ENCODE results near the gene RMND1. TPM values are rescaled to one million over a fixed set of nuclear protein-coding genes. Genes with fewer than 3 reads are reported as not detected.
"Not testable (repeated sequence)": the region's sequence is repeated elsewhere in the genome, so short reads cannot be mapped to it uniquely, and the experiment has no call there.

RMND1 gene
- total and polyA plus RNA-seq, 2 experiments from 2014 or later = 29.9 to 30.6 TPM

DNA sequence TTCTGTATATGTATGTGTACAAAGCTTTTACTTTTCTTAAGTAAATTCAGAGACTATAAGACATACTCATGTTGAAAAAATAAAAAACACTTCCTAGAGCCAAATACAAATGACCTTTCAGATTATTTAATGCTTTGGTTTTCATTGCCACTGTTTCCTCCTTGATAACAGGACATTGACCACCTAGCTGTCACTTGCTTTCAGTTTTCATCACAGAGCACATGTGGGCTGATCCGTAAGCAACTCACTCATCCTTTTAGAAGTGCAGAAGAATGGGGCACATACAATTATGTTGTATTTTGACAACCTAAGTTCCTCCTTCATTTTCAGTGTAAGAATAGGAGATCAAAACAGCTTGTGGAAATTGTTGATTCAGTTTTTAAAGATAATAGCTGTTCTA lies 66.7 kb downstream of the RMND1 start:
- no peaks in the 10 kb centered on the region for H3K9me3 ChIP-seq (ENCODE audit: low read depth)
- in situ Hi-C loops (cut with MboI) = no loop called here
- no peak overlapping the region for H3K4me2 ChIP-seq (ENCODE audit: unreplicated experiment)
- H2AFZ ChIP-seq = no peak overlapping the region
- H3K4me1 ChIP-seq (ENCODE audit: insufficient read depth) = peaks cover 27% of the 10 kb centered on the region
- H4K20me1 ChIP-seq (ENCODE audit: insufficient read depth) = no peaks in the 10 kb centered on the region
- no peaks in the 10 kb centered on the region for H3K27me3 ChIP-seq (replicated peaks; ENCODE audit: insufficient read depth)
- no peak overlapping the region for H3K9ac ChIP-seq
- H3K4me3 ChIP-seq = no peak overlapping the region
- no peak overlapping the region for H3K27ac ChIP-seq
- H3K36me3 ChIP-seq (ENCODE audit: low read depth) = no peaks in the 10 kb centered on the region
- H3K79me2 ChIP-seq (ENCODE audit: insufficient read depth) = peaks cover 89% of the 10 kb centered on the region
- peaks cover 25% of the 10 kb centered on the region for H3F3A ChIP-seq (ENCODE audit: insufficient read depth)
- DNase-seq = no peak
- H3K9me2 ChIP-seq (ENCODE audit: insufficient read depth) = no peaks in the 10 kb centered on the region
- 94 to 100% methylated on average over 1 of the region's 1 CpG for WGBS, 2 experiments (ENCODE audit: low coverage in 1 of 2, low lambda C conversion rate in 2 of 2, missing lambda C conversion rate in 2 of 2)
- TF ChIP-seq EZH2 (IDR thresholded peaks at IDR 0.05; ENCODE audit: insufficient read depth, poor library complexity, severe bottlenecking) = no peak

DNA sequence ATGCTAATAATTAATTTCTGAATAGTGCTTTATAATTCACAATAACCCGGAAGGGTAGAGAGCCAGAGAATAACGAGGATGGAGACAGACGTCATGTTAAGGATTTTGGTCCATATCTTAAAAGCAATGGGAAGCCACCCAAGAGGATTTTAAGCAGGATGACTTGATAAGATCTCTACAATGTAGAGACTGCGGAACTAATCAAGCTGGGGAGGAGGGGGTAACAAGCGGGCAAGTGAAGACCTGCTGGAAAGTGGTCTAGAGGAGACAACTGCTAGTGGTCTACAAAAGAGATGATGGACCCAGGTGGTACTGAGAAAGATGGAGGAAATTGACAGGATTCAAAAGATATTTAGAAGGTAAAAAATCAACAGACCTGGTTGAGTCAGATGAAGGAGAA lies 67.8 kb downstream of the RMND1 start:
- no peak for TF ChIP-seq EZH2phosphoT487 (IDR thresholded peaks at IDR 0.05; ENCODE audit: insufficient read depth, low read depth)
- no peak for TF ChIP-seq EZH2 (IDR thresholded peaks at IDR 0.05; ENCODE audit: insufficient read depth, poor library complexity, severe bottlenecking)
- Histone ChIP-seq H3K79me2 (ENCODE audit: insufficient read depth) (peaks cover 99% of the 10 kb centered on the region), H3K4me2 (ENCODE audit: unreplicated experiment) (no peak overlapping the region), H3K9me2 (ENCODE audit: insufficient read depth) (no peaks in the 10 kb centered on the region), H3K27ac (no peak overlapping the region), H3K4me3 (no peak overlapping the region), H4K20me1 (ENCODE audit: insufficient read depth) (no peaks in the 10 kb centered on the region), H3K9me3 (ENCODE audit: low read depth) (no peaks in the 10 kb centered on the region), H3K36me3 (ENCODE audit: low read depth) (no peaks in the 10 kb centered on the region), H3K4me1 (ENCODE audit: insufficient read depth) (peaks cover 32% of the 10 kb centered on the region), H3K27me3 (replicated peaks; ENCODE audit: insufficient read depth) (no peaks in the 10 kb centered on the region), H2AFZ (no peak overlapping the region), H3K9ac (no peak overlapping the region), H3F3A (ENCODE audit: insufficient read depth) (peaks cover 27% of the 10 kb centered on the region)
- DNase-seq = no peak
- in situ Hi-C loops (cut with MboI) = no loop called here
- 88 to 95% methylated on average over 5 of the region's 5 CpGs for WGBS, 2 experiments (ENCODE audit: low coverage in 1 of 2, low lambda C conversion rate in 2 of 2, missing lambda C conversion rate in 2 of 2)

DNA sequence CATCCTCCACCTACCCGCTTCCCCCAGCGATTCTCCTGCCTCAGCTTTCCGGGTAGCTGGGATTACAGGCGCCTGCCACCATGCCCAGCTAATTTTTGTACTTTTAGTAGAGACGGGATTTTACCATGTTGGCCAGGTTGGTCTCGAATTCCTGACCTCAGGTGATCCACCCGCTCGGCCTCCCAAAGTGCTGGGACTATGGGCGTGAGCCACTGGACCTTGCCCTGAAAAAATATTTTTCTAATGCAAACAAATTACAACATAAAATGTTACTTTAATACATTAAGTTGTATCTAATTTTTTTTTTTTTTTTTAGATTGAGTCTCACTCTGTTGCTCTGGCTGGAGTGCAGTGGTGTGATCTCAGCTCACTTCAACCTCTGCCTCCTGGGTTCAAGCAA lies 69.3 kb downstream of the RMND1 start:
- in situ Hi-C loops (cut with MboI); H3K27me3 ChIP-seq (replicated peaks; ENCODE audit: insufficient read depth); DNase-seq; H2AFZ ChIP-seq; H3K9me2 ChIP-seq (ENCODE audit: insufficient read depth); H3K36me3 ChIP-seq (ENCODE audit: low read depth); H3K27ac ChIP-seq; H4K20me1 ChIP-seq (ENCODE audit: insufficient read depth); H3K4me2 ChIP-seq (ENCODE audit: unreplicated experiment); H3K4me3 ChIP-seq; H3K9ac ChIP-seq; H3K9me3 ChIP-seq (ENCODE audit: low read depth): not testable (repeated sequence)
- WGBS, 2 experiments (ENCODE audit: low coverage in 1 of 2, low lambda C conversion rate in 2 of 2, missing lambda C conversion rate in 2 of 2) = 98% methylated on average over 9 of the region's 9 CpGs
- peaks cover 99% of the 10 kb centered on the region for H3K79me2 ChIP-seq (ENCODE audit: insufficient read depth)
- H3F3A ChIP-seq (ENCODE audit: insufficient read depth) = peaks cover 13% of the 10 kb centered on the region
- peaks cover 16% of the 10 kb centered on the region for H3K4me1 ChIP-seq (ENCODE audit: insufficient read depth)

- Histone ChIP-seq H3K9ac (no peak overlapping the region), H3K27me3 (replicated peaks; ENCODE audit: insufficient read depth) (no peaks in the 10 kb centered on the region), H3K27ac (no peak overlapping the region), H3K36me3 (ENCODE audit: low read depth) (no peaks in the 10 kb centered on the region), H3K79me2 (ENCODE audit: insufficient read depth) (peaks cover 99% of the 10 kb centered on the region), H3K4me2 (ENCODE audit: unreplicated experiment) (no peak overlapping the region), H3F3A (ENCODE audit: insufficient read depth) (peaks cover 5% of the 10 kb centered on the region), H3K9me2 (ENCODE audit: insufficient read depth) (no peaks in the 10 kb centered on the region), H4K20me1 (ENCODE audit: insufficient read depth) (no peaks in the 10 kb centered on the region), H3K4me3 (no peak overlapping the region), H2AFZ (no peak overlapping the region), H3K9me3 (ENCODE audit: low read depth) (no peaks in the 10 kb centered on the region), H3K4me1 (ENCODE audit: insufficient read depth) (peaks cover 7% of the 10 kb centered on the region; the same call in 1 of the 2 replicates)
- in situ Hi-C loops (cut with MboI) = no loop called here
- DNase-seq = no peak
- TF ChIP-seq EZH2 (IDR thresholded peaks at IDR 0.05; ENCODE audit: insufficient read depth, poor library complexity, severe bottlenecking) = no peak
- no peak for TF ChIP-seq EZH2phosphoT487 (IDR thresholded peaks at IDR 0.05; ENCODE audit: insufficient read depth, low read depth)
- WGBS, 2 experiments (ENCODE audit: low coverage in 1 of 2, low lambda C conversion rate in 2 of 2, missing lambda C conversion rate in 2 of 2) = 84 to 88% methylated on average over 4 of the region's 4 CpGs
These were observed 70.2 kb downstream of the RMND1 start for GRCh38 chr6:151381722-151382121.

GRCh38 chr6:151380848-151381205 lies 71.1 kb downstream of the RMND1 start:
- H3K27ac ChIP-seq = peak overlapping the region; percentile 62
- H3K27me3 ChIP-seq (replicated peaks; ENCODE audit: insufficient read depth) = no peaks in the 10 kb centered on the region
- H2AFZ ChIP-seq = peak overlapping the region; percentile 80
- no peaks in the 10 kb centered on the region for H3K9me3 ChIP-seq (ENCODE audit: low read depth)
- H3K9me2 ChIP-seq (ENCODE audit: insufficient read depth) = no peaks in the 10 kb centered on the region
- H4K20me1 ChIP-seq (ENCODE audit: insufficient read depth) = no peaks in the 10 kb centered on the region
- H3K36me3 ChIP-seq (ENCODE audit: low read depth) = no peaks in the 10 kb centered on the region
- TF ChIP-seq EZH2phosphoT487 (IDR thresholded peaks at IDR 0.05; ENCODE audit: insufficient read depth, low read depth) (no peak), EZH2 (IDR thresholded peaks at IDR 0.05; ENCODE audit: insufficient read depth, poor library complexity, severe bottlenecking) (no peak)
- peaks cover 7% of the 10 kb centered on the region; the same call in 1 of the 2 replicates for H3K4me1 ChIP-seq (ENCODE audit: insufficient read depth)
- H3K79me2 ChIP-seq (ENCODE audit: insufficient read depth) = peaks cover 99% of the 10 kb centered on the region
- WGBS, 2 experiments (ENCODE audit: low coverage in 1 of 2, low lambda C conversion rate in 2 of 2, missing lambda C conversion rate in 2 of 2) = 97 to 100% methylated on average over 1 of the region's 1 CpG
- no peak for DNase-seq
- in situ Hi-C loops (cut with MboI) = no loop called here
- peak overlapping the region; percentile 63 for H3K4me2 ChIP-seq (ENCODE audit: unreplicated experiment)
- peak overlapping the region; percentile 57 for H3K4me3 ChIP-seq
- H3F3A ChIP-seq (ENCODE audit: insufficient read depth) = peaks cover 5% of the 10 kb centered on the region
- H3K9ac ChIP-seq = peak overlapping the region; percentile 64; the same call in 1 of the 2 replicates
